GM18909 (cell line): Measurements from ENCODE around the gene NFATC3.

Experiments used
- ATAC-seq: cut with Tn5 transposase; IDR thresholded peaks from one replicate; pipeline ENCODE4 v1.9.1; 2021; ENCODE audit warnings: mild to moderate bottlenecking; ENCODE audit not compliant: unreplicated experiment, poor library complexity

The NFATC3 gene

DNA sequence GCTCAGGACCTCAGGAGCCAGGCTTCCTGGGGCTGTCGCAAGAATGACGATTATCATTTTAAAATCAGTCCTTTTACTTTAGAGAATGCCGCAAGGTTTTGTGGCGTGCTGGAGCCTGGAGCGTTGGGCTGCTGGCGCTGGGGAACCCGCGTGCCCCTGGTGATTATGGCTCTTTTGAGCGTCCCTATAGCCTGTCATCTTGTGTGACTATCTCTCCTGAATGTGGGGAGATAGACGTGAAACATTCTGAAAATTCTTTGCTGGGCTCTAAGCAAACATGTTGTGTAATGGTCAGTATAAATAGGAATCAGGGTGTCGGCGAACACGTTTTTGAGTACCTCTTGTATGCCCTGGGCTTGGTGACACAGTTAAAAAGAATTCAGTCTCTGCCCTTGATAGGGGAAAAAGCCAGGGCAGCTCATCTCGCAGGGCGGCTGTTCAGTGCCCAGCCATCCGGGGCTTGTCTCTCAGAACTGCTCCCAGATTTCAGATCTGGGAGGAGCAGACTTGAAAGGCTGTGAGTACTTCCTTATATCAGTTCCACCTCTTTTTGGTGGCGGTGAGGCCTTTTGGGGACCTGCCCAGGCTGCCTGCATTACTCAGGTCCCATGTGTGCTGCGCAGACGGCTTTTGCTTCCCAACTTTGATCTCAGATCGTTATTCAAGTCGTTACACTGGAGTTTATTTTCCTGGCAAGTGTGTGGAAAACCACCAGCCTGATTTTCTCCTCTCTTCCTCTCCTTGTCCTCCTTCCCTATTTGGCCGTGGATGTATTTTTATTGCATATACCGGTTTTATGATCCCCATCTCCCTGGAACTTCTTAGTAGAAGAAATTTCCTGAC lies 180.1 kb downstream of the NFATC3 start:
- peak; percentile 20 for ATAC-seq

DNA sequence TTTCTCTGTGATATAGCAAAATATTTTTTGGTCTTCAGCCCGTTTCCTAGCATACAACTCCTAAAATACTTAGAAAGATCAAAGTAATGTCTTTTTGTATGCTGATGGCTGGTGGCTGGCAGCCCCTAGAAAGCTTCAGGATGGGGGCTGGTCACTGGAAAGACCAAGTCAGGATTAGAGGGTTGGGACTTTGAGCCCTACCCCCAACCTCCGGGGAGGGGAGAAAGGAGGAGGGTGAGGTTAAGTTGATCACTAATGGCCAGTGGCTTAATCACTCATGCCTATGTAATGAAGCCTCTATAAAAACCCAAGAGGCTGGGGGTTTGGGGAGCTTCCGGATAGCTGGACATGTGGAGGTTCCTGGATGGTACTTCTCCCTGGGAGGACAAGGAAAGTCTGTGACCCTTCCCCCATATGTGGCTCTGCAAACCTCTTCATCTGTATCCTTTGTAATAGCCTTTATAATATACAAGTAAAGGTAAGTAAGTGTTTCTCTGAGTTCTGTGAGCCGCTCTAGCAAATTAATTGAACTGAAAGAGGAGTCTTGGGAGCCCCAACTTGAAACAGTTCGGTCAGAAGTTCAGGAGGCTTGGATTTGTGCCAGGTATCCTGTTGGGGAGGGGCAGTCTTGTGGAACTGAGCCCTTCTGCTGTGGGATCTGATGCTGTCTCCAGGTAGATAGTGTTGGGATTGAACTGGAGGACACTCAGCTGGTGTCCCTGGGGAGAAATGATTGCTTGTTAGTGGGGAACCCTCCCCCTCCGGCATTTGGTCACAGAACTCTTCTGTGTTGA lies 182.6 kb downstream of the NFATC3 start:
- no peak for ATAC-seq

DNA sequence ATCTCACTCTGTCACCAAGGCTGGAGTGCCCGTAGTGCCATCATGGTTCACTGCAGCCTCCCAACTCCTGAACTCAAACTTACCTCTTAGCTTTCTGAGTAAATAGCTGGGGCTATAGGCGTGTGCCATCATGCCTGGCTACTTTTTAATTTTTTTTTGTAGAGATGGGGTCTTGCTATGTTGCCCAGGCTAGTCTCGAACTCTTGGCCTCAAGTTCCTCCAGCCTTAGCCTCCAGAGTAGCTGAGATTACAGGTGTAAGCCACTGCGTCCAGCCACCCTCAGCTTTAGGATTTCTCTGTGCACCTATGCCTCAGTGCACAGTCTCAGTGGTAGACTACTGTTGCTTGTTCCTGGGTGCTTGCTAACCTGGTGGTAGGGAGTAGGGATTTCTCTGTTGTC lies 184.6 kb downstream of the NFATC3 start:
- no peak for ATAC-seq

DNA sequence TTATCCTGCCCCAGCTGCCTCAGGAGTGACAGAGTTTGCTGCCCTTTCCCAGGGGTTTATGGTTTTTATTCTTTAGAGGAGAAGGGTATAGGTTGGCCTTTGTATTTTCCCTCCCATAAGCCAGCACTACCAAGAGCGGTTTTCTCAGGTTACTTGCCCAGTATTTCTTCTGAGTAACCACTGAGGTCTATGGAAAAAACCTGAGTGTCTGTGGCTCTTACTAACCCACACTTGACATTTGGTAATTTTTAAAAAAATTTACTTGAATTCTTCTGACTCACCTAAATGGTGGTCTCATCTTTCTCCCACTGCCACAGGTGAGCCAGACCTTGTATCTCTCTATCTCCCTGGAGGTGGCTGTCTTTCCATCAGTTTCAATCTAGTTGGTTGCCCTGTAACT lies 185.2 kb downstream of the NFATC3 start:
- ATAC-seq = no peak

DNA sequence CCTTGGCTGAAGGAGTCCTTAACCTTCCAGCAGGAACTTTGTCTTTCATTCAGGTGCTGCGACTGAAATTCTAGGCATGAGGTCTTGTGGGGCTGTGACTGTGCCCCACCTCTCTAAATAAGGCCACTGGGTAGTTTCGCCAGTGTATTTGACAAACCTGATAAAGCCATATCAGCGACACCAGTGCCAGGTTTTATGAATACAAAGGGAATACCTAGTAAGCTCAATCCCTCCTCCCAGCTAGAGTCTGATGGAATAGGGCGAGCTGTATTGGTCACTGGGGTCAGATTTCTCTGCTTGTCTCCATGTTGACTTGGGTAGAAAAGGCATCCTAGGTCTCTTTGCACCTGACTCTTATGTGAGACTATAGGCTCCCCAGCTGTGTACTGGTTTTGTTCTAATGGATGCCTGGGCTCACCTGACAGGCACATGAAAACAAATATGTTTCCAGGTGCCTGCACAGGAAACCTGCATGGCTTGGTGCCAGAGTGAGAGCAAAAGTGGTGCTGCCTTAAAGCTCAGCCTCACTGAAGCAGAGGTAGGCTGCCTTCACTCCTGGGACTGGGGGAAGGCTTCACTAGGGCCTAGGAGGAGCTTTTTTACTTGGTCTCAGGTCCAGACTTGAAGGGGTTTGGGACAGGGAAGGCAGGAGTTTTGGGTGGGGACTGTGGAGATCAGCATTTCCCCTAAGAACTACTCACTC lies 187.5 kb downstream of the NFATC3 start:
- ATAC-seq = no peak

DNA sequence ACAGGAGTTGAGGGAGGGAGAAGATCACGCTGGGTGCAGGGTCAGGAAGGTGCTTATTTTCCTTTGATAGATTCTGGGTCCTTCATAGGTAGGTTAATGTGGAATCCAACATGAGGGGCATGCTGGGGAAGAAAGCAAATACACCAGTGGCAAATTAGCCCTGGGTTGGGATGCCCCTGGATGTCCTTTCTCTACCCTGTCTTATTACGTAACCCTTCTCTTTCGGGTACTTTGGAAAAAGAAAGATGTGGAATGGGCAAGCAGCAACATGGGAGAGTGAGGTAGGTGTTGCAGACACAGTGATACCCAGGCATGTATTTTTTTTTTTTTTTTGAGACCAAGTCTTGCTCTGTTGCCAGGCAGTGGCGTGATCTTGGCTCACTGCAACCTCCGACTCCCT lies 188.3 kb downstream of the NFATC3 start:
- ATAC-seq = no peak

DNA sequence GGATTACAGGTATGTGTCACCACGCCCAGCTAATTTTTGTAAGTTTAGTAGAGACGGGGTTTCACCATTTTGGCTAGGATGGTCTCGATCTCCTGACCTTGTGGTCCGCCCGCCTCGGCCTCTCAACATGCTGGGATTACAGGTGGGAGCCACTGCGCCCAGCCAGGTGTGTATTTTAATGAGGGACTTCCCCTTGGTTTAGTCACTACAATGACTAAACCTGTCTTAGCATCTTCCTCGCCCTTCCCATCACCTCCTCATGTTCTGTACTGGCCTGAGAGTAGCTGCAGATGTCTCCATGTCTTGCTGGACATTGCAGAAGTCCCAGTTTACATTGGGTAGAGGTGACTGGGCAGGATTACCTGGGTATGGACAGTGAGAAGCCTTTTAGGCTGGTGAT lies 188.7 kb downstream of the NFATC3 start:
- ATAC-seq = no peak

DNA sequence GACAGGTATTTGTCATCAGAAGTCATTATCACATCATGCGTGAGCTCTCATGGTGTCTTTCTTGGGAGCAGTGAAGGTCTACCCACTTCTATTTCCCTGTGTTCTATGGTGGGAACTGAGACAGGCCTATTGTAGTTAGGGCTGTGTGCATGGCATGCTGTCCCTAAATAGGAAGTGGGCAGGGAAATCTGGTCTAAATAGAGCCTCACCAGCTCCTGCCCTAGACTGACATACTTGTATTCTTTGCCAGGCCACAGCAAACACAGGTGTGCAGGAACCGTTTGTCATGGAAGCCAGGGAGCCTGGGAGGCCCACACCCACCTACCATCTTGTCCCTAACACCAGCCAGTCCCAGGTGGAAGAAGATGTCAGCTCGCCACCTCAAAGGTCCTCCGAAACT lies 189.3 kb downstream of the NFATC3 start:
- ATAC-seq = no peak

DNA sequence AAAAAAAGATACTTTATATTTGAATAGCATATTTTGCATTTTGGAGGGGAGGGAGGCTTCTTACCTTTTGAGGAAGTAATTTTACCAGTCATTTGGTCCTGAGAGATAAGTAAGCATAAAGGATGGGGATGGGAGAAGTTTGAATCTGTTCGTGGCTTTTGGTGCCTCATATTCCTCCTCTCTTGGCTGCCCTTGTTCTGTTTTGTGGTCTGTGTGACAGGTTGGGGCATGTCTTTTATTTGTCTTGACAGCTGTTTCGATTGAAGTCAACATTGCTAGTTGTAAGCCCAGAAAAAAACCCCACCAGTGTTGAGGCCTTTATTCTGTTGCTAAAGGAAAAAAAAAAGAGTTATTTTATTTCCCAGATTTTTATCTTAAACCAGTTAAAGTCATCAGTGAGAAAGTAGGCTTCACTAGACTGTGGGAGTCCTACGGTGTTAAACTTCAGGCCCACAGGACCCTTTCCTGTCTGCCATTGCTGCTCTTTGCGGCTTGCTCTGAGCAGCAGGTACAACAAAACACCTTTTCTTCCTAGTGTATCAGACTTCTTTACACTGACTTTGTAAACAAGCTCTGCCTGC lies 190.5 kb downstream of the NFATC3 start:
- ATAC-seq = no peak

DNA sequence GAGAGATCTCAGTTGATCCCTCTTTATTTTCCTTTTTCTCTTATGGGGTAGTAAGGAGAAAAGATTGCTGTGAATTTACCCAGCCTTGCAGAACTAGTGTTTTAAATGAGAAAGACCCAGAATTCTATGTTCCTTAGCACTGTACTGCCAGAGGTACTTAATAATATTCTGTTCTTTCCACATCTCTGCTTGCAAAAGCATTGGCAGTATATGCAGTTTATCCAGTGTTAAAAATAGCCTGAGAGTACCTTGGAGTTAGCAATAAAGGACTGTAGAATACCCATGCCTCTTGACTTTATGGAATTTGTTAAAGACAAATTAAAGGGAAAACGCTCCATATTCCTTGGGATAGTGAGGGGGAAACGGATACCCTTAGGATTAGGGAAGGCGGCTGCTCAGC lies 191.1 kb downstream of the NFATC3 start:
- ATAC-seq = no peak
